B cell (primary cell): ENCODE measurements around the gene HDAC7. TPM values are rescaled to one million over a fixed set of nuclear protein-coding genes. Genes with fewer than 3 reads are reported as not detected.

Source experiments
- ATAC-seq: fragments of 200-7000 bp; cut with Tn5 transposase; one replicate; pipeline ENCODE4 v1.10.0; 2021; ENCODE audit warnings: low read depth, mild to moderate bottlenecking, moderate number of reproducible peaks, moderate library complexity
- CTCF ChIA-PET: fragments of 350-600 bp; sonication (Branson Sonifier 250); formaldehyde crosslinking; loops from one replicate; lab custom pipeline; 2021; ENCODE audit warnings: antibody characterized with exemption, inconsistent platforms; lab: Charles Lee
- POLR2A ChIA-PET: fragments of 350-600 bp; sonication (Branson Sonifier 250); formaldehyde crosslinking; loops from one replicate; lab custom pipeline; 2021; ENCODE audit warnings: antibody characterized with exemption; lab: Charles Lee
- DNase-seq: peaks from one replicate; pipeline ENCODE4 v3.0.0; 2013
- H2AFZ ChIP-seq: 2 replicates; pipeline ENCODE4 v1.6.1; 2012; ENCODE audit warnings: mild to moderate bottlenecking, low read depth, low read length; ENCODE audit not compliant: insufficient read depth, poor library complexity, severe bottlenecking
- H3K27ac ChIP-seq, 2 donors: 1 replicate in 1 of 2; 2 replicates in 1 of 2; pipeline ENCODE4 v1.5.1; 2012 to 2013; ENCODE audit warnings: low read length in 2 of 2, mild to moderate bottlenecking in 2 of 2, moderate library complexity in 1 of 2
- H3K27me3 ChIP-seq, 4 experiments: fragments of 200-600 bp in 1 of 4; sonication (generic) in 1 of 4; replicated peaks in 1 of 4; 1 replicate in 2 of 4; 2 replicates in 2 of 4; pipeline versions ENCODE4 v1.6.1 to v1.7.0; 2013 to 2016; ENCODE audit warnings: low read length in 3 of 4, mild to moderate bottlenecking in 2 of 4, mixed read lengths in 1 of 4, moderate library complexity in 1 of 4; ENCODE audit not compliant: insufficient read depth in 4 of 4, control insufficient read depth in 3 of 4; ENCODE audit errors: control extremely low read depth in 1 of 4
- H3K36me3 ChIP-seq, 2 experiments: replicated peaks in 1 of 2; 1 replicate in 1 of 2; 2 replicates in 1 of 2; pipeline versions ENCODE4 v1.6.1 to v1.7.1; 2013; ENCODE audit warnings: low read length in 1 of 2; ENCODE audit not compliant: insufficient read depth in 2 of 2, control insufficient read depth in 1 of 2; ENCODE audit errors: control extremely low read depth in 1 of 2, extremely low read depth in 1 of 2
- H3K4me1 ChIP-seq, 2 donors: fragments of 200-600 bp in 1 of 2; sonication (generic) in 1 of 2; 1 replicate in 1 of 2; 2 replicates in 1 of 2; pipeline versions ENCODE4 v1.5.1 to v1.6.1; 2013 to 2017; ENCODE audit warnings: low read length in 2 of 2; ENCODE audit not compliant: control insufficient read depth in 2 of 2, insufficient read depth in 2 of 2
- H3K4me2 ChIP-seq: replicated peaks from 2 replicates; pipeline ENCODE3; 2012; ENCODE audit warnings: mild to moderate bottlenecking, low read depth, low read length; ENCODE audit not compliant: poor library complexity, severe bottlenecking
- H3K4me3 ChIP-seq, 5 experiments: fragments of 200-600 bp in 1 of 5; sonication (generic) in 1 of 5; 1 replicate in 3 of 5; 2 replicates in 2 of 5; pipeline versions ENCODE4 v1.5.1 to v1.7.0; 2011 to 2016; ENCODE audit warnings: low read length in 4 of 5, mild to moderate bottlenecking in 4 of 5, low read depth in 2 of 5, control low read depth in 1 of 5, moderate library complexity in 1 of 5; ENCODE audit not compliant: insufficient read depth in 1 of 5; ENCODE audit errors: control extremely low read depth in 1 of 5, extremely low read depth in 1 of 5
- H3K79me2 ChIP-seq: fragments of 200-600 bp; sonication (generic); one replicate; pipeline ENCODE4 v1.6.0; 2016; ENCODE audit warnings: low read length; ENCODE audit not compliant: control insufficient read depth, insufficient read depth
- H3K9ac ChIP-seq: fragments of 200-600 bp; sonication (generic); 2 replicates; pipeline ENCODE4 v1.6.1; 2017; ENCODE audit warnings: mild to moderate bottlenecking, low read length, moderate library complexity
- H3K9me3 ChIP-seq, 3 donors: one replicate each; pipeline versions ENCODE4 v1.6.1 to v1.7.1; 2013; ENCODE audit warnings: low read length in 2 of 3; ENCODE audit not compliant: control insufficient read depth in 2 of 3, insufficient read depth in 1 of 3; ENCODE audit errors: control extremely low read depth in 1 of 3
- H4K20me1 ChIP-seq: 2 replicates; pipeline ENCODE4 v1.6.0; 2012; ENCODE audit warnings: mild to moderate bottlenecking, low read length; ENCODE audit not compliant: insufficient read depth, control insufficient read depth, poor library complexity, severe bottlenecking
- H3K27ac Mint-ChIP-seq: one replicate; pipeline ENCODE4 v1.8.0; 2021; ENCODE audit warnings: mixed read lengths
- H3K27me3 Mint-ChIP-seq: one replicate; pipeline ENCODE4 v1.8.0; 2021; ENCODE audit warnings: mixed read lengths
- H3K4me1 Mint-ChIP-seq: one replicate; pipeline ENCODE4 v1.8.0; 2021; ENCODE audit warnings: mixed read lengths
- H3K4me3 Mint-ChIP-seq: one replicate; pipeline ENCODE4 v1.8.0; 2021; ENCODE audit warnings: mixed read lengths
- H3K9me3 Mint-ChIP-seq: one replicate; pipeline ENCODE4 v1.8.0; 2022; ENCODE audit warnings: mixed read lengths; ENCODE audit not compliant: insufficient read depth
- EZH2 ChIP-seq: IDR thresholded peaks from 2 replicates; pipeline ENCODE4 v1.6.1; 2012; ENCODE audit warnings: borderline replicate concordance, low read depth, mild to moderate bottlenecking, moderate library complexity, low read length; ENCODE audit not compliant: insufficient read depth, poor library complexity, severe bottlenecking
- WGBS: methylation state at CpG from one replicate; pipeline ENCODE4 v1.1.5; 2013; ENCODE audit warnings: missing lambda C conversion rate; ENCODE audit not compliant: insufficient coverage; 5-methylcytosine and 5-hydroxymethylcytosine counted together
- intact Hi-C: fragments of 100-400 bp; cut with micrococcal nuclease; formaldehyde crosslinking; loops from one replicate; pipeline ENCODE4 v1.10.0; 2022
- polyA plus RNA-seq: library from polyadenylated mRNA; depleted of rRNA; stranded (reverse); fragments of >200 nt; gene quantifications from 2 replicates; pipeline ENCODE4 v1.2.3, GENCODE V29; 2012
- total RNA-seq, 2 donors: library from RNA; stranded (reverse); fragments of 120-200 nt in 1 of 2; gene quantifications; 1 replicate in 1 of 2; 2 replicates in 1 of 2; pipeline versions ENCODE4 v1.2.3 to v1.2.4, GENCODE V29; 2013 to 2022
- TF ChIP-seq, protein P1 (sequence below): fragments of 200-600 bp; IDR thresholded peaks from one replicate; pipeline ENCODE4 v1.8.0; 2022; ENCODE audit warnings: antibody characterized with exemption, mild to moderate bottlenecking

Gene HDAC7
- total and polyA plus RNA-seq, 2 donors (not counting 1 experiment from before 2014, with no cell fraction given) = 87.2 to 178 TPM

DNA sequence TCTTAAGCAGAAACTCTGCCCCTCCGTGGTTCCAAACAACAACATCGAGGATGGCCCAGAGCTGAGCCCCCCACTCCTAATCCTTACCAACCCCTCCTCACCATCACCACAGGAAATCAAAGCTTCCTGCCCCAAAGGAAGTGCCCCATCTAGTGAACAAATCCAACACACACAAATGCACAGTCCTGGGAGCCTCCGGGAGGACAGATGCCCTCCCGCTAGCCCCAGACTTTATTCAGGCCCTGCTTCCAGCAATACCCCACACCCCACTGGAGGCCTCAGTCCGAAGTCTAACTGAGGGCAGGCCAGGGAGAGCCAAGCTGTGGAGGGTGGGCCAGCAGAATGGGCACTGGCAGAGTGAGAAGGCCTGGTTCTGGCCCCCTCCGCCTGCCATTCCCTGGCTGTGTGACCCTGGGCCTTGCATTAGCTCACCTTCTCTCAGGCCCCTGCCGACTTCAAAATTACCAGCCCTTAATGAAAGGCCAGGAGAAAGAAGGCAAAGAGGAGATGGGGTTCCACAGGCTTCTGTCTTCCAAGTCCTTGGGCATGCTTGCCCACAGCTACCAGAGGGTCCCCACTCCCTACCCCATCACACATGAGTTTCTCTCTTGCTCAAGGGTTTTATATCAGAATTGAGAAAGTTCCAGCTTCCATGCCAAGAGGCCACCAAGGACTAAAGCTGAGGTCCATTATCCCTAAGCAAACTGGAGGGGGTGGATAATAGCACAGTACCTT is 2.3 kb downstream of the HDAC7 start:
- no peak for TF ChIP-seq EZH2
- TF ChIP-seq, protein P1, sequence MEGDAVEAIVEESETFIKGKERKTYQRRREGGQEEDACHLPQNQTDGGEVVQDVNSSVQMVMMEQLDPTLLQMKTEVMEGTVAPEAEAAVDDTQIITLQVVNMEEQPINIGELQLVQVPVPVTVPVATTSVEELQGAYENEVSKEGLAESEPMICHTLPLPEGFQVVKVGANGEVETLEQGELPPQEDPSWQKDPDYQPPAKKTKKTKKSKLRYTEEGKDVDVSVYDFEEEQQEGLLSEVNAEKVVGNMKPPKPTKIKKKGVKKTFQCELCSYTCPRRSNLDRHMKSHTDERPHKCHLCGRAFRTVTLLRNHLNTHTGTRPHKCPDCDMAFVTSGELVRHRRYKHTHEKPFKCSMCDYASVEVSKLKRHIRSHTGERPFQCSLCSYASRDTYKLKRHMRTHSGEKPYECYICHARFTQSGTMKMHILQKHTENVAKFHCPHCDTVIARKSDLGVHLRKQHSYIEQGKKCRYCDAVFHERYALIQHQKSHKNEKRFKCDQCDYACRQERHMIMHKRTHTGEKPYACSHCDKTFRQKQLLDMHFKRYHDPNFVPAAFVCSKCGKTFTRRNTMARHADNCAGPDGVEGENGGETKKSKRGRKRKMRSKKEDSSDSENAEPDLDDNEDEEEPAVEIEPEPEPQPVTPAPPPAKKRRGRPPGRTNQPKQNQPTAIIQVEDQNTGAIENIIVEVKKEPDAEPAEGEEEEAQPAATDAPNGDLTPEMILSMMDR = no peak
- Histone ChIP-seq H3K4me1 (peaks cover 62 to 74% of the 10 kb centered on the region in 2 donors), H3K4me2 (peak overlapping the region; percentile 79), H4K20me1 (no peaks in the 10 kb centered on the region), H2AFZ (peak overlapping the region; percentile 11), H3K9me3 (no peaks in the 10 kb centered on the region), H3K36me3 (no peaks in the 10 kb centered on the region), H3K27ac (peak overlapping the region; percentile 67 to 96), H3K9ac (peak overlapping the region; percentile 77), H3K4me3 (peak overlapping the region in 2 of 5 experiments; percentile 8 to 11), H3K79me2 (peaks cover 75% of the 10 kb centered on the region), H3K27me3 (no peaks in the 10 kb centered on the region)
- intact Hi-C loops = loop anchor here (5.0 kb wide), 1 partner anchor 290 kb away; the partner anchor contains the start of gene SENP1
- no peaks in the 10 kb centered on the region for H3K27me3 Mint-ChIP-seq
- H3K4me3 Mint-ChIP-seq = peak overlapping the region; percentile 93
- ChIA-PET POLR2A (interaction anchor here (0.7 to 17.3 kb wide), 5 partner anchors 9 to 52 kb away, joined by 3 to 264 read pairs (median 3); no protein-coding TSS in a partner anchor), CTCF (interaction anchor here (1.0 to 38.8 kb wide), 11 partner anchors 10 to 721 kb away, joined by 3 to 1203 read pairs (median 4); partner anchors contain the start of gene SLC48A1)
- DNase-seq (no peak), ATAC-seq (no peak)
- peak overlapping the region; percentile 91 for H3K27ac Mint-ChIP-seq
- no peaks in the 10 kb centered on the region for H3K9me3 Mint-ChIP-seq
- 5% methylated on average over 5 of the region's 7 CpGs for WGBS
- H3K4me1 Mint-ChIP-seq = peaks cover 76% of the 10 kb centered on the region
